ENCODE measurements around the gene KCNK18. TPM values are rescaled to one million over a fixed set of nuclear protein-coding genes. Genes with fewer than 3 reads are reported as not detected.
"Not testable (repeated sequence)": the region's sequence is repeated elsewhere in the genome, so short reads cannot be mapped to it uniquely, and the experiment has no call there.

KCNK18 gene
- total and polyA plus RNA-seq, 2 donors = 0.02 TPM; not detected in 1

DNA sequence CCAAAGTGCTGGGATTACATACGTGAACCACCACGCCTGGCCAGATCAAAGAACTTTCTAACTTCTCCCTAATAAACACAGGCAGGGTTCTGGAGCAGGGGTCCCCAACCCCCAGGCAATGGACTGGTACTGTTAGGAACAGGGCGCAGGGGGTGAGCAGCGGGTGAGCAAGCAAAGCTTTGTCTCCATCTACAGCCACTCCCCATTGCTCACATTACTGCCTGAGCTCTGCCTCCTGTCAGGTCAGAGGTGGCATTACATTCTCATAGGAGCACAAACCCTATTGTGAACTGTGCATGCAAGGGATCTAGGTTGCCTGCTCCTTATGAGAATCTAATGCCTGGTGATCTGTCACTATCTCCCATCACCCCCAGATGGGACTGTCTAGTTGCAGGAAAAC lies 11.5 kb upstream of the KCNK18 start:
- H3K27me3 ChIP-seq (ENCODE audit: control insufficient read depth in 2 of 2, insufficient read depth in 1 of 2, low read length in 1 of 2); H3K4me3 ChIP-seq (ENCODE audit: low read length in 2 of 2); DNase-seq (ENCODE audit: low read depth in 6 of 9, low spot score in 9 of 9); H3K4me1 ChIP-seq (ENCODE audit: control insufficient read depth in 2 of 2, insufficient read depth in 2 of 2, low read length in 2 of 2); H3K27ac ChIP-seq (ENCODE audit: low read depth in 1 of 2, low read length in 1 of 2); H3K36me3 ChIP-seq (ENCODE audit: control insufficient read depth in 2 of 2, insufficient read depth in 2 of 2, low read length in 1 of 2); H3K9me3 ChIP-seq (ENCODE audit: control insufficient read depth in 2 of 2, insufficient read depth in 1 of 2, low read length in 1 of 2): not testable (repeated sequence)
- 98% methylated on average over 4 of the region's 4 CpGs for WGBS

DNA sequence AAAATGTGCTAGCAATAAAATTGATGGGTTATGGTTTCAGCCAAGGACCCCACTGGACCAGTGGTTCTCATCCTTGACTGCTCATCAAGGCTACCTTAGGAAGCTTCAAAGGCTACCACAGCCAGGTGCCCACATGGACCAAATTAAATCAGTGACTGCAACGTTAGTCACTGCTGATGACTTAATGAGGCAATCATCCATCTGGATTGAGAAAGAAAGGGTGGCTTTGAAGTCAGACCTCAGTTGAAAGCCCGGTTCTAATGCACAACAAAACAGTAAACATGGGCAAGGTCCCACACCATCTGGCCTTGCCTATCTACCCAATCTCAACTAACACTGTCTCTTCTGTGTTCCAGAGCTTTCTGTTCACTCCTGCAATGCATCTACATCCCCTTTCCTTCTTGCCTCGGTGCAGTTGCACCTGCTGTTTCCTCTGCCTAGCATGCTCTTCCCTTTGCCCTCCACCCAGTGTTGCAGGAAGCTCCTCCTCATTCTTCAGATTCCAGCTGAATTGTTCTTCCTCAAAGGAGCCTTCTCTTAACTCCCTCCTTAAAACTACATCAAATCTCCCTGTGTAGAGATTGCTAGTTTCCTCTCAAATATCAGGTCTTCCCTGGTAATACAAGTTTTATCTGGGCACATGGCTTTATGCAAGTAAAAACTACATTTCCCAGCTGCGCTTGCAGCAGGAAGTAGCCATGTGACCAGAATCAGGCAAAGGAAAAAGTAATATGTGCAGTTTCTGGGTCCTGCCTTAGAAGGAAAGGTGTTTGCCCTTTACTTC lies 10.3 kb upstream of the KCNK18 start:
- WGBS = 77% methylated on average over 4 of the region's 4 CpGs
- Histone ChIP-seq H3K36me3 (ENCODE audit: control insufficient read depth in 2 of 2, insufficient read depth in 2 of 2, low read length in 1 of 2) (no peaks in the 10 kb centered on the region), H3K9me3 (ENCODE audit: control insufficient read depth in 2 of 2, insufficient read depth in 1 of 2, low read length in 1 of 2) (no peaks in the 10 kb centered on the region), H3K27me3 (ENCODE audit: control insufficient read depth in 2 of 2, insufficient read depth in 1 of 2, low read length in 1 of 2) (peaks cover 2 to 4% of the 10 kb centered on the region in 2 donors), H3K4me1 (ENCODE audit: control insufficient read depth in 2 of 2, insufficient read depth in 2 of 2, low read length in 2 of 2) (no peaks in the 10 kb centered on the region), H3K27ac (ENCODE audit: low read depth in 1 of 2, low read length in 1 of 2) (no peak overlapping the region), H3K4me3 (ENCODE audit: low read length in 2 of 2) (no peak overlapping the region)
- DNase-seq (ENCODE audit: low read depth in 6 of 9, low spot score in 9 of 9) = no peak

DNA sequence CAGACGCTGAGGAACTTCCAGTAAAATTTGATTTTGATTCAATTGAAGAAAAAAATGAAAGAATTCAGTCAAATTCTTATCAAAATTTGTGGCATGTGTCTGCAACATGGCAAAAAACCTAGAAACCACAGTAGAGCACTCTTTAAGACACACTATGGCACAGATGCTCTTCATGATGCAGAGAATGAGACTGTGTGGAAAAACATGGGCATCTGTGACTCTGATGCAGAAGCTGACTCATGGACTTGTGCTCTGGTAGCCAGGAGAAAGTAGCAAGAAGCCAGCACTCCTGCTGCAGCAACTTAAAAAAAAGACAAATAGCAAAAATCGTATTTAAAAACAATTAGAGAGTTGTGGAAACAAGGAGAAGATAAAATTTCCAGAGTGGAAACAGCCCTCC lies 8.9 kb upstream of the KCNK18 start:
- DNase-seq (ENCODE audit: low read depth in 6 of 9, low spot score in 9 of 9) = no peak
- no peaks in the 10 kb centered on the region for H3K4me1 ChIP-seq (ENCODE audit: control insufficient read depth in 2 of 2, insufficient read depth in 2 of 2, low read length in 2 of 2)
- H3K27me3 ChIP-seq (ENCODE audit: control insufficient read depth in 2 of 2, insufficient read depth in 1 of 2, low read length in 1 of 2) = peaks cover 1 to 2% of the 10 kb centered on the region in 2 donors
- no peak overlapping the region for H3K27ac ChIP-seq (ENCODE audit: low read depth in 1 of 2, low read length in 1 of 2)
- H3K36me3 ChIP-seq (ENCODE audit: control insufficient read depth in 2 of 2, insufficient read depth in 2 of 2, low read length in 1 of 2) = no peaks in the 10 kb centered on the region
- no peaks in the 10 kb centered on the region for H3K9me3 ChIP-seq (ENCODE audit: control insufficient read depth in 2 of 2, insufficient read depth in 1 of 2, low read length in 1 of 2)
- 93% methylated on average over 2 of the region's 2 CpGs for WGBS
- no peak overlapping the region for H3K4me3 ChIP-seq (ENCODE audit: low read length in 2 of 2)

DNA sequence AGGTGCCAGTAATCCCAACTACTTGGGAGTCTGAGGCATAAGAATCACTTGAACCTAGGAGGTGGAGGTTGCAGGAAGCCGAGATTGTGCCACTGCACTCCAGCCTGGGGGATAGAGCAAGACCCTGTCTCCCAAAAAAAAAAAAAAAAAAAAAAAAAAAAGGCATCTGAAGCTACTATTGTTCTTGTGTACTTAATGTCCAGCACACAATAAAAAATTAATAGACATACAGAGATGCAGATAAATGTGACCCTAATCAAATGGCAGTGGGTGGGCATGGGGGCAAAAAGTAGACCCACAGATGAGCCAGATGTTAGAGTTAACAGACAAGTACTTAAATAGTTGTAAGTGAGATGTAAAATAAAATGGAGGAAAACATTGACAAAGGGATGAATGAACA lies 7.7 kb upstream of the KCNK18 start:
- DNase-seq (ENCODE audit: low read depth in 6 of 9, low spot score in 9 of 9) = no peak
- H3K27me3 ChIP-seq (ENCODE audit: control insufficient read depth in 2 of 2, insufficient read depth in 1 of 2, low read length in 1 of 2) = no peaks in the 10 kb centered on the region
- 94% methylated on average over 1 of the region's 1 CpG for WGBS
- H3K4me1 ChIP-seq (ENCODE audit: control insufficient read depth in 2 of 2, insufficient read depth in 2 of 2, low read length in 2 of 2) = no peaks in the 10 kb centered on the region
- no peaks in the 10 kb centered on the region for H3K9me3 ChIP-seq (ENCODE audit: control insufficient read depth in 2 of 2, insufficient read depth in 1 of 2, low read length in 1 of 2)
- no peaks in the 10 kb centered on the region for H3K36me3 ChIP-seq (ENCODE audit: control insufficient read depth in 2 of 2, insufficient read depth in 2 of 2, low read length in 1 of 2)
- H3K4me3 ChIP-seq (ENCODE audit: low read length in 2 of 2) = no peak overlapping the region
- H3K27ac ChIP-seq (ENCODE audit: low read depth in 1 of 2, low read length in 1 of 2) = no peak overlapping the region

DNA sequence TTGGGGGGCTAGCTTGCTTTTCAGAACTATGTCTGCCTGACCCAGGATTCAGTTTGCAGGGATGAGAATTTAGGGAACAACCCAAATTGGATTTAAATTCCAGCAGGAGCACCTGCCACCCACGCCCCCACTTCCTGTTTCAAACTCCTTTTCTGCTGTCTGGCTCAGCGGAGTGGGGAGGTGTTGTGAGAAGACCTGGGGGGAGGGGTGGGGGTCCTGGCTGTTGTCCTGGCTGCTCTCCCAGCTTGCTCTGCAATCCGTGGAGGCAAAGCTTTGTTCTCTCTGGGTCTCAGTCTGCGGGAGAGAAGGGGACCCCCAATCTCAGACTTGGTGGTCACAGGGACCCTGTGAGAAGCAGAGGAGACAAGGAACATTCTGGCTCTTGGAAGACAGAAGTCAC lies 799 bp downstream of the KCNK18 start:
- peaks cover 0 to 10% of the 10 kb centered on the region in 2 donors for H3K27me3 ChIP-seq (ENCODE audit: control insufficient read depth in 2 of 2, insufficient read depth in 1 of 2, low read length in 1 of 2)
- H3K4me3 ChIP-seq (ENCODE audit: low read length in 2 of 2) = no peak overlapping the region
- H3K36me3 ChIP-seq (ENCODE audit: control insufficient read depth in 2 of 2, insufficient read depth in 2 of 2, low read length in 1 of 2) = no peaks in the 10 kb centered on the region
- DNase-seq (ENCODE audit: low read depth in 6 of 9, low spot score in 9 of 9) = no peak
- WGBS = 62% methylated on average over 4 of the region's 4 CpGs
- no peak overlapping the region for H3K27ac ChIP-seq (ENCODE audit: low read depth in 1 of 2, low read length in 1 of 2)
- H3K4me1 ChIP-seq (ENCODE audit: control insufficient read depth in 2 of 2, insufficient read depth in 2 of 2, low read length in 2 of 2) = no peaks in the 10 kb centered on the region
- H3K9me3 ChIP-seq (ENCODE audit: control insufficient read depth in 2 of 2, insufficient read depth in 1 of 2, low read length in 1 of 2) = no peaks in the 10 kb centered on the region

DNA sequence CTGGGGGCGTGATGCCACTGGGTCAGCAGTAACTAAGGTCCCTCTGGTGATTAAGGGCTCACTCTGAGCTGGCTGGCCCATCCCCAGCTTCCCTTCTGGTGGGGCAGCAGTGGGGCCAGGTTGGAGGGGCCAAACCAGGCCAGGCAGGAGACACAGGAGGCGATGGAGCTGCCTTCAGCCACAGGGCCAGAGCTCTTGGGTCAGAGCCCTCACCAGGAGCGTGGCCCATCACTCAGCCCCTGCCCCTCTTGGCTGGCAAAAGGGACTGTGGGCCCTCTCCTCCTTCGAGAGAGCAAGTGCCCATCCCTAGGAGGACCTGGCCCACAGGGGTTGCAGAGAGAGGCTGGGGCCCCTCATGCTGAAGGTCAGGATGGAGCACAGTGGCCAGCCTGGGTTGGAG lies 4.5 kb downstream of the KCNK18 start:
- H3K4me3 ChIP-seq (ENCODE audit: low read length in 2 of 2) = no peak overlapping the region
- no peak for DNase-seq (ENCODE audit: low read depth in 6 of 9, low spot score in 9 of 9)
- H3K9me3 ChIP-seq (ENCODE audit: control insufficient read depth in 2 of 2, insufficient read depth in 1 of 2, low read length in 1 of 2) = no peaks in the 10 kb centered on the region
- H3K4me1 ChIP-seq (ENCODE audit: control insufficient read depth in 2 of 2, insufficient read depth in 2 of 2, low read length in 2 of 2) = no peaks in the 10 kb centered on the region
- H3K27me3 ChIP-seq (ENCODE audit: control insufficient read depth in 2 of 2, insufficient read depth in 1 of 2, low read length in 1 of 2) = peaks cover 0 to 12% of the 10 kb centered on the region in 2 donors
- no peak overlapping the region for H3K27ac ChIP-seq (ENCODE audit: low read depth in 1 of 2, low read length in 1 of 2)
- 79% methylated on average over 4 of the region's 4 CpGs for WGBS
- no peaks in the 10 kb centered on the region for H3K36me3 ChIP-seq (ENCODE audit: control insufficient read depth in 2 of 2, insufficient read depth in 2 of 2, low read length in 1 of 2)

DNA sequence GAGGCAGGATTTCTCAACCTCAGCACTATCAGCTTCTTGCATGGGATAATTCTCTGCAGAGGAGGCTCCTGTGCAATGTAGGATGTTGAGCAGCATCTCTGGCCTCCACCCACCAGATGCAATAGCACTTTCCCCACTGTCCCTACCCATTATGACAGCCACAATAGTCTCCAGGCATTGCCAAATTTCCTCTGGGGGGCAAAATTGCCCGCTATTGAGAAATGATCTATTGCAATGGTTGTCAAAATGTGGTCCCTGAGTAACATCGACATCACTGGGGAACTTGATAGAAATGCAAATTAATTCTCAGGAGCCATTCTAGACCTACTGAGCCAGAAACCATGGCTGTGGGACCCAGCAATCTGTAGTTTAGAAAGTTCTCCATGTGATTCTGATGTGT lies 7.0 kb downstream of the KCNK18 start:
- H3K27ac ChIP-seq (ENCODE audit: low read depth in 1 of 2, low read length in 1 of 2) = no peak overlapping the region
- 63% methylated on average over 2 of the region's 2 CpGs for WGBS
- H3K4me3 ChIP-seq (ENCODE audit: low read length in 2 of 2) = no peak overlapping the region
- no peak for DNase-seq (ENCODE audit: low read depth in 6 of 9, low spot score in 9 of 9)
- peaks cover 0 to 10% of the 10 kb centered on the region in 2 donors for H3K27me3 ChIP-seq (ENCODE audit: control insufficient read depth in 2 of 2, insufficient read depth in 1 of 2, low read length in 1 of 2)
- no peaks in the 10 kb centered on the region for H3K36me3 ChIP-seq (ENCODE audit: control insufficient read depth in 2 of 2, insufficient read depth in 2 of 2, low read length in 1 of 2)
- no peaks in the 10 kb centered on the region for H3K4me1 ChIP-seq (ENCODE audit: control insufficient read depth in 2 of 2, insufficient read depth in 2 of 2, low read length in 2 of 2)
- H3K9me3 ChIP-seq (ENCODE audit: control insufficient read depth in 2 of 2, insufficient read depth in 1 of 2, low read length in 1 of 2) = no peaks in the 10 kb centered on the region

DNA sequence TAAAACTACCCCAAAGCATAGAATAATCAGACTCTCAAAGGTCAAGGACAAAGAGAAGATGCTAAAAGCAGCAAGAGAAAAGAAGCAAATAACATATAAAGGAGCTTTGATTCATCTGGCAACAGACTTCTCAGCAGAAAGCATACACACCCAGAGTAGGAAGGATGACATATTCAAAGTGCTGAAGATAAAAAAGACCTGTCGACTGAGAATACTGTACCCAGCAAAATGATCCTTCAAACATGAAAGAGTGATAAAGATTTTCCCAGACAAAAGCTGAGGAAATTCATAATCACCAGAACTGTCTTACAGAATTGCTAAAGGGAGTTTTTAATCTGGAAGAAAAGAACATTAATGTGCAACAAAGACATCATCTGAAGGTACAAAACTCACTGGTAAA lies 14.9 kb downstream of the KCNK18 start:
- WGBS = 100% methylated on average over 1 of the region's 1 CpG
- H3K9me3 ChIP-seq (ENCODE audit: control insufficient read depth in 2 of 2, insufficient read depth in 1 of 2, low read length in 1 of 2) = peaks cover 0 to 2% of the 10 kb centered on the region in 2 donors

DNA sequence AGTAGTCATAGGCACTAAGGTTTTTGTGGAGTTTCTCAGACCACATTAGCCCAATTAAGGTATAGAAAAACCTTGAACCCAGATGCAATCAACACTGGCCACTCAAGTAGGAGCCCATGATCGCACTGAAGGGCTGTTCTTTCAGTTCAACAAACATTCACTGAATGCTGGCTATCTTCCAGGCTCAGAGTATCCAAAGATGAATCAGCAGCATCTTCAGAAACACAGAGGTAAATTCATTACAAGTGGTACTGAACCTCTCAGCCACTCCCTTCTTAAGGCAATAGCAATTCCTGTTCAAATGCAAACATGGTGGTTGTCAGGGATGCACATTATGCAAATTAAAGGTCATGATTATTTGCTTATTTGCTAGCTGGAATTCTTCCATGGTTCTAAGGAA lies 17.1 kb downstream of the KCNK18 start:
- Histone ChIP-seq H3K27me3 (ENCODE audit: control insufficient read depth in 2 of 2, insufficient read depth in 1 of 2, low read length in 1 of 2) (peaks cover 14 to 58% of the 10 kb centered on the region in 2 donors), H3K36me3 (ENCODE audit: control insufficient read depth in 2 of 2, insufficient read depth in 2 of 2, low read length in 1 of 2) (no peaks in the 10 kb centered on the region)
- 84% methylated on average over 1 of the region's 1 CpG for WGBS

More for the DNA sequence above, 14.9 kb downstream of the KCNK18 start:
- H3K27ac ChIP-seq (ENCODE audit: low read depth in 1 of 2, low read length in 1 of 2) = no peak overlapping the region
- H3K4me3 ChIP-seq (ENCODE audit: low read length in 2 of 2) = no peak overlapping the region
- H3K27me3 ChIP-seq (ENCODE audit: control insufficient read depth in 2 of 2, insufficient read depth in 1 of 2, low read length in 1 of 2) = peaks cover 14 to 39% of the 10 kb centered on the region in 2 donors
- no peaks in the 10 kb centered on the region for H3K36me3 ChIP-seq (ENCODE audit: control insufficient read depth in 2 of 2, insufficient read depth in 2 of 2, low read length in 1 of 2)
- DNase-seq (ENCODE audit: low read depth in 6 of 9, low spot score in 9 of 9) = no peak
- peaks cover 0 to 9% of the 10 kb centered on the region in 2 donors for H3K4me1 ChIP-seq (ENCODE audit: control insufficient read depth in 2 of 2, insufficient read depth in 2 of 2, low read length in 2 of 2)

More for the DNA sequence above, 17.1 kb downstream of the KCNK18 start:
- Histone ChIP-seq H3K9me3 (ENCODE audit: control insufficient read depth in 2 of 2, insufficient read depth in 1 of 2, low read length in 1 of 2) (peaks cover 0 to 2% of the 10 kb centered on the region in 2 donors), H3K4me1 (ENCODE audit: control insufficient read depth in 2 of 2, insufficient read depth in 2 of 2, low read length in 2 of 2) (peaks cover 6 to 13% of the 10 kb centered on the region in 2 donors), H3K27ac (ENCODE audit: low read depth in 1 of 2, low read length in 1 of 2) (no peak overlapping the region), H3K4me3 (ENCODE audit: low read length in 2 of 2) (no peak overlapping the region)
- DNase-seq (ENCODE audit: low read depth in 6 of 9, low spot score in 9 of 9) = no peak
